Measurements from ENCODE around the gene KRT84.
"Not testable (repeated sequence)": the region's sequence is repeated elsewhere in the genome, so short reads cannot be mapped to it uniquely, and the experiment has no call there.

KRT84 gene

DNA sequence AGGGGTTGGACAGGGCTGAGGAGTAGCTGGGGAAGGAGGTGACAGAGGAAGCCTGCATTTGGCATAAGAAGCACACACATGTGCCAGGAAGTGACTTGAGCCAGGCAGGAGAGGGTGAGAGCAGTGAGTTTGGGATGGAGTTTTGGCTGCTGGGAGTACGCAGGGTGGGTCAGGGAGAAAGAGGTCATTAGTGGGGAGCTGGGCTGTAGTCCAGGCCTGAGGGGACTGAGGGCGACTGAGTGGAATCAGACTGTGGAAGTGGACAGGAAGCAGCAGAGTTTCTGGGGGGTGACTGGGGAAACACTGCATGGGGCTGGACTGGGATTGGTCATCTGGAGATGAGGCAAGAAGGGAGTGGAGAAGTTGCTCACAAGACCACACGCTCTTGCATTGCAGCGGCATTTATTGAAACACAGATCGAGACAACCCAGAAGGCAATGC is 25.8 kb downstream of the KRT84 start:
- no peak for DNase-seq

GRCh38 chr12:52358575-52359350 is 26.7 kb downstream of the KRT84 start:
- DNase-seq: no peak

- DNase-seq: no peak
Measured at GRCh38 chr12:52356762-52357580, 28.5 kb downstream of the KRT84 start.

DNA sequence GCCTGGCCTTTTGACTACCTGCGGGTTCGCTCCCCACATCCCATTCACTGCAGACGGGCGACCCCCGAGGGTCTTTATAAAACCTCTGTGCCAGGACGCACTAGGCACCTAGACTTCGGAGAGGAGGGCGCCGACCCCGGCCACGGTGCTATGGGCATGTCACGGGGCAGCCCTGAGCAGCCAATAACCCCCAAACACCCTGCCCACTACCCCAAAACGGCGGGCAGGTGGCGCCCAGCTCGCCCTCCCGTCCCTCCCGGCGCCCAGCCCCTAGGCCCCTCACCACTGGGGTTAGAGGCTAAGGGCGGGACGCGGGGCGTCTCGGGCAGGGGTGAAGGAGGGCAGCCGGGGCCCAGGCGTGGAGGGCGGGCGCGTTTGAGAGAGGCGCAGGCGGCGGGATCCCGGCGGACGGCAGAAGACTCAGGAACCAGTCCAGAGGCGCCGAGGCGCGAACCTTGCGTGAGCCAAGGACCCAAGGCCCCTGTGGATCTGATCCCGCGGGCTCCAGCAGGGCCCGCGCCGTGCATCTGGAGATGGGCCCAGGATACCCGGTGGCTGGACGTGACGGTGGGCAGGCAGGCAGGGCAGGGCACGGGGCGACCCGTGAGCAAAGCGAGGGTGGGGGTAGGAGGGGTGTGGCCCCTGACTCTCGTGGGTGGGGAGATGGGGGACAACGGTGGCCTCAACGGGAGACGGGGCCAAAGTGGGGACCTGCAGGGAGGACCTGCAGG is 29.3 kb downstream of the KRT84 start:
- no peak for DNase-seq

- no peak for DNase-seq
Measured at GRCh38 chr12:52355176-52355575, 30.3 kb downstream of the KRT84 start.

DNA sequence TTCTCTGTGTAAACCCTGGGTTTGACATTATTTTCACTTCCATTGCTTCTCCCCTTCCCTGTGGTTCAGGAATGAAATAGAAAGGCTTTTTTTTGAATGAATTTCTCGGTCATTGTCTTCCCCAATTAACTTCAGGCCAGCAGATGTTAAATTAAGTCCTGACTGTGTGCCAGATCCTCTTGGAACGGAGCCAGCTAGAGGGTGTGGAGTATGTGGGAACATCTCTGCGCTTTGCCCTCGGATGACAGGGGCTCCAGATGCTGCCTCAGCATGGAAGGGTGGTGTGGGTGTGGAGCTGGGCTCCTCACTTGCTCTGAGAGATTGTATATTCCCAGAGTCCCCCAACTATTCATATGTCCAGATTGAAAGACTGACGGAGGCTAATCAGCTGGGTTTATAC is 31.3 kb downstream of the KRT84 start:
- no peak for DNase-seq

- no peak for DNase-seq
Measured at GRCh38 chr12:52353766-52354165, 31.7 kb downstream of the KRT84 start.

DNA sequence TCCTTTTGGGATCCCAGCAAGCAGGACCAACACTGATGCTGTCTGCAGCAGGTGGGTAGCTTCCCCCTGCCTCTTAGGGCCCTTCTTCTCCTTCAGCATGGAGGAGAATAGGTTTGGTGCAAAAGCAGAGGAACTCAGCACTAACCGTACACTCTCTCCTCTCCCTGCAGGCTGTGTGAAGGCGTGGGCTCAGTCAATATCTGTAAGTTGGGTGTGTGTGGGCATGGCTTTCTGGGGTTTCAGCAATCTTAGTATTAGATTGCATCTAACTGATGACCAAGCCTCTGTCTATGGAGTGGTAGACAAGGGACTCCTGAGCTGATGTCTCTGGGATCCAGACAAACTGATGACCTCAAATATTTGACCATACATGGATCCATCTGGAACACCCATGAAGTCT is 32.5 kb downstream of the KRT84 start:
- no peak for DNase-seq

DNA sequence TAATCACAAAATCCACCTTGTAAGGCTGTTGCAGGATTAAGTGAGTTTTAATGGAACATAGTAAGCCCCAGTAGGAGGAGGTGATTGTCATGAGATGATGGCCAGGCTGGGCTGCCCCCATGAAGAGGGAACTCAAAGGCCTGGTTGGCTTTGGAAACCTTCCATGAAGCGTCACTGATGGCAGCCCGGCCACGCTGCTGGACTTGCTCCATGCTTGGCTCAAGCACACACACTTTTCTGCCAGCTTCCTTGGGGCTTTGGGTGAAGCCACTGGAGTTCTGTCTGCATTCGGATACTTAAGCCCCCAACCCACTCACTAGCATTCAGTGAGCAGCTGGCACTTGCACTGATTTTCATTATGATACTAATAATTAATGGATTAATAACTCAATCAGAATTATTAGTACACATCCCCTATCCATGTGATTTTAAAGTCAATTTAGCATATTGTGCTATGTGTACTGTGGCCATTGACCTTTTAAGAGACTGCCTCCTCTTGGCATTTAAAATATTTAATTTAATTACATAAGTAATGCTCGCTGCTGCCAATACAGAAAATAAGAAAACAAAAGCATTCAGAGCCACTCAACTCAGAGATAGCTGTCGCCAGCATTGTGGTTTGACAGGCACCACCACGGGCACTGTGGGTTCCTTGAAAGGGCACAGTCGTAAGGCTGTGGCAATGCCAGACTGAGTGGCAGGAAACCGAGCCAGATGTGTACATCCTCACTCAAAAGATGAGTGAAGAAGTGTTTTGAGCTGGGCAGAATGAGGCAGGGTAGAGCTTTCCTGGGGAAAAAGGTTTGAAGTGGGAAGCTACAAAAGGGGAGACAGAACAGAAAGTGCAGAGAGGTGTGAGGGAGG is 34.0 kb downstream of the KRT84 start:
- DNase-seq: no peak

- DNase-seq: no peak
Measured at GRCh38 chr12:52350786-52351185, 34.7 kb downstream of the KRT84 start.

- DNase-seq: no peak
Measured at GRCh38 chr12:52350021-52350620, 35.3 kb downstream of the KRT84 start.

DNA sequence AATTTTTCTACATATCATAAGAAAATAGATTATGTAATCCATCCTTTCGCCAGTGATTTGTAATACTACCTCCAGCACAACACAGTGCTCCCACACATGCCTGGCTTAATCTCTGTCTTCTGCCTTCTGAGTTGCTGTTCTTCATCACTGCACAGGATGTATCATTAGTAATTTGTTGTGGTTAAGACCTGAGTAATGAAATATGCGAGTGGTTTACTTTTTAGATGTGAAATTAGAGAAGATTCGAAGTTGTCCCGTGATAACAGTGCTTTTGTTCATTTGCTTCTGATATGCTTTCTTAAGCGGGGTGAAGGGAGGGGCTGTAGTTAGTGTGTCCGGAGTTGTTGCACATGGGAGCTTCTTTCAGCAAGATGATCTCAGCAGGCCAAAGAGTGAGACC is 36.3 kb downstream of the KRT84 start:
- DNase-seq: no peak

DNA sequence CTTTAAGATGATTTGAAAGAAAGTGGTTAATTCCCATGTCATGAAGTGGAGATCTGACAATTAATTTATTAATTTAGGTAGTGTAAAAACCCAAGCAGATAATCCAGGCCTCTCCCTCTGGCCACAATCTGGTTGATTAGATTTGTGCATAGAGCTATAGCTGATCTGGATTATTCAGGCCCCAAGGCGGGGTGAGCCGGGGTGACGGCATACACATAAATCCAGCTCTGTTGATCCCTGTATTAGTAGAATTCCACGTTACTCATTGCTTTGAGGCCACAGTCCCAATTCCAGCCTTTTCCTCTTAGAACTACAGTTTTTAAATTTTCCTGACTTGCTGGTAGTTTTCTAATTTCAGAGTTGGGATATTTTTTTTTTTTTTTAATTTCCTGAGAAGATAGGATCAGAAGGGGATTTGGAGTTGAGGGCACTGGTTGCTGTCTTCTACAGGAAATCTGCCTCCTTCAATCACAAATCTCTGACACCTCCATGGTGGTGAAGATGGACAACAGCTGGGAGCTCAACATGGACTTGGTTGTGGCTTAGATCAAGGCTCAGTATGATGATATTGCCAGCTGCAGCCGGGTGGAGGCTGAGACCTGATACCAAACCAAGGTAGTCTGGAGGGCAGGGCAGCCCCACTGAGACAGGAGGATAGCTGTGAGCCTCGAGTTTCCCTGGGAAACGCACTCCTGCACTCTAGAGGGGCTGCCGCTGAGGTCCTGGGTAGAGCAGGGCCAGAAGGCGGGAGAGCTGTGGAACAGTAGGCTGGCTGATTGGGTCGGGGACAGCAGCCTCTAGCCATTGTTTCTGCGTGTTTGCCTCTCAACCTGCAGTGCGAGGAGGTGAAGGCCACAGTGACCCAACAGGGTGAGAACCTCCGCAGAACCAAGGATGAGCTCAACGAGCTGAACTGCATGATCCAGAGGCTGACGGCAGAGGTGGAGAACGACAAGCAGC is 37.6 kb downstream of the KRT84 start:
- DNase-seq: no peak

DNA sequence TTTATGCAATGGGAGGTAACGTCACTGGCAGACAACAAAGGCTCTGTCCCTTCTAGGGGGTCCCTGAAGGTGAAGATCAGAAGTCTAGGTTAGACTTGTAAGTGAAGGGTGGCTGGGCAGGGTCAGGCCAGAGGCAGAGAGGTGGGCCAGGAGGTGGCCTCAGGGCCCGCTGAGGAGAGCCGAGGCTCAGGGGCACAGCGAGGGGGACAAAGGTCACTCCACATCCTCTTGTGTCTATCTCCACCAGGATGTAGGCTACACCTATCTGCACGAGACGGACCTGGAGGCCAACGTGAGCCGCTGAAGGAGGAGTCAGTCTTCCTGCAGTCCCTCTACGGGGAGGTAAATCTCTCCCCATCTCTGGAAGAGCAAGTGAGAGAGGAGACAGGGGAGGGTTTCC is 38.4 kb downstream of the KRT84 start:
- DNase-seq: no peak

DNA sequence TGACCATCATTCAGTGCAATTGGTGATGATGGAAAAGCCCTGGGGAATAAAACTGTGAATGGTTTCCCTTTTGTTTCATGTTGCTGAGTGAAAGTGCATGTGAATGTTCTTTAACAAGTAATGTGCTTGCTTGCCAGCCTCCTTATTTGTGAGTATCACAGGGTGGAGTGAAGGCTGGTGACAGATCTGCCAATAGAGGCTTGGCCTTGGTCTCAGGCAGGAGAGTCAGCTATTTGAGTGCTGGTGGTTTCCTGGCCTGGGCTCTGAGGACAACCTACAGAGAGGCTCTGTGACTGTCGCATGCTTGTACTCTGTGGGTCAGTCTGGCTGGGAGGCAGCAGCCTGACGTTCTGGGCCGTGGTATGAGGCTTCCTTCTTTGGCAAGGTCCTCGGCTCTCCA is 38.9 kb downstream of the KRT84 start:
- DNase-seq: no peak

- DNase-seq: not testable (repeated sequence)
Measured at GRCh38 chr12:52345041-52345440, 40.4 kb downstream of the KRT84 start.

DNA sequence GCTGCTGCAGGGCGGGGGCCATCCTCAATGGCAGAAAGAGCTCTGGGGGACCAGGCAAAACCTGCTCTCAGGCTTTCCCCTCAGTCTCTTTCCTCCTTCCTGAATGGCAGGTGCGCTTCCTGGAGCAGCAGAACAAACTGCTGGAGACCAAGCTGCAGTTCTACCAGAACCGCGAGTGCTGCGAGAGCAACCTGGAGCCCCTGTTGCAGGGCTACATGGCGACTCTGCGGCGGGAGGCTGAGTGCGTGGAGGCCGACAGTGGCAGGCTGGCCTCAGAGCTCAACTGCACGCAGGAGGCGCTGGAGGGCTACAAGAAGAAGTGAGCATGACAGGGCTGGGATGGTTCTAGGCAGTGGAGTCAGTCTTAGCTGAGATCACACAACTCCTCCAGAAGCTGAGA is 41.3 kb downstream of the KRT84 start:
- no peak for DNase-seq

GRCh38 chr12:52343550-52343949 is 41.9 kb downstream of the KRT84 start:
- no peak for DNase-seq

- DNase-seq: no peak
Measured at GRCh38 chr12:52342781-52343490, 42.5 kb downstream of the KRT84 start.

DNA sequence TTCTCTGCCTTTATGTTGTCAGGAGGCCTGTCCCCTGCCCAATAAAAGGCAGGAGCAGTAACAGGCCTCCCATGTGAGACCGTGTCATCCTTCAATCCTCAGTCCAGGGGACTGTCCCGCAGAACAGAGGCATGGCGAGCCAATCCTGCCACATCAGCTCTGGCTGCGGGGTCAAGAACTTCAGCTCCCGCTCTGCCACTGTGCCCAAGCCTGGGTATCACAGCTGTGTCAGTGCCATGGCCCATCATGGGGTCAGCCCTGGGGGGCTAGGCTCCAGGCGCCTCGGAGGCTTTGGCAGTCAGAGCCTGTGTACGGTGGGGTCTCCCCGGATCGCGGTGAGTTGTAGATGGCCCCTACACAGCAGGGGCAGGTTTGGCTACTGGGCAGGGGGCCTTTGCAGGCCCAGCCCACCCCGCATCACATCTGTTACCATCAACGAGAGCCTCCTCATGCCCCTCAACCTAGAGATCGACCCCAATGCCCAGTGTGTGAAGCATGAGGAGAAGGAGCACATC is 44.3 kb downstream of the KRT84 start:
- no peak for DNase-seq

Data from NCI-H1930 (cell line).